Keratinocyte (primary cell): Measurements from ENCODE around the gene P2RY8. TPM values are rescaled to one million over a fixed set of nuclear protein-coding genes. Genes with fewer than 3 reads are reported as not detected.

Experiments
- DNase-seq: peaks from one replicate; pipeline ENCODE4 v3.0.0-alpha.2; 2011; ENCODE audit warnings: low read depth, missing footprints, low spot score
- FAIRE-seq: peaks from 2 replicates; lab custom pipeline; 2011; peaks lifted over from hg19 to GRCh38; lab: Jason Lieb, UNC
- H2AFZ ChIP-seq: 2 replicates; pipeline ENCODE4 v1.6.0; 2012; ENCODE audit warnings: low read length, control low read depth, inconsistent platforms; ENCODE audit not compliant: control insufficient read depth
- H3K27ac ChIP-seq: 2 replicates; pipeline ENCODE4 v1.5.1; 2011; ENCODE audit warnings: low read length; ENCODE audit not compliant: control insufficient read depth, insufficient read depth
- H3K27me3 ChIP-seq: 3 replicates; pipeline ENCODE4 v1.6.0; 2011; ENCODE audit warnings: low read length; ENCODE audit not compliant: control insufficient read depth, insufficient read depth; ENCODE audit errors: extremely low read depth
- H3K36me3 ChIP-seq, 2 experiments: 2 replicates in 1 of 2; 3 replicates in 1 of 2; pipeline ENCODE4 v1.5.1; 2011; ENCODE audit warnings: low read length in 2 of 2, mild to moderate bottlenecking in 1 of 2; ENCODE audit not compliant: control insufficient read depth in 2 of 2, insufficient read depth in 2 of 2; ENCODE audit errors: extremely low read depth in 1 of 2
- H3K4me1 ChIP-seq: 3 replicates; pipeline ENCODE4 v1.5.1; 2011; ENCODE audit warnings: low read length; ENCODE audit not compliant: control insufficient read depth, insufficient read depth; ENCODE audit errors: extremely low read depth
- H3K4me2 ChIP-seq: 3 replicates; pipeline ENCODE4 v1.6.0; 2011; ENCODE audit warnings: low read depth, low read length; ENCODE audit not compliant: control insufficient read depth, insufficient read depth; ENCODE audit errors: extremely low read depth
- H3K4me3 ChIP-seq, 3 experiments: fragments of 200-600 bp in 1 of 3; sonication (generic) in 1 of 3; 2 replicates in 2 of 3; 3 replicates in 1 of 3; pipeline ENCODE4 v1.5.1; 2011 to 2016; ENCODE audit warnings: low read length in 3 of 3, mild to moderate bottlenecking in 3 of 3, control low read depth in 2 of 3, inconsistent platforms in 1 of 3, low read depth in 1 of 3, mixed read lengths in 1 of 3, mixed run types in 1 of 3, moderate library complexity in 1 of 3; ENCODE audit not compliant: control insufficient read depth in 2 of 3, insufficient read depth in 2 of 3; ENCODE audit errors: extremely low read depth in 1 of 3
- H3K79me2 ChIP-seq: 2 replicates; pipeline ENCODE4 v1.6.0; 2012; ENCODE audit warnings: low read length; ENCODE audit not compliant: control insufficient read depth, insufficient read depth
- H3K9ac ChIP-seq: 3 replicates; pipeline ENCODE4 v1.6.0; 2011; ENCODE audit warnings: low read length; ENCODE audit not compliant: control insufficient read depth, insufficient read depth; ENCODE audit errors: extremely low read depth
- H3K9me1 ChIP-seq: 3 replicates; pipeline ENCODE4 v1.6.0; 2011; ENCODE audit warnings: low read length; ENCODE audit not compliant: control insufficient read depth, insufficient read depth; ENCODE audit errors: extremely low read depth
- H3K9me3 ChIP-seq: 2 replicates; pipeline ENCODE4 v1.5.1; 2012; ENCODE audit warnings: low read depth, low read length; ENCODE audit not compliant: control insufficient read depth
- H4K20me1 ChIP-seq: 3 replicates; pipeline ENCODE4 v1.6.0; 2011; ENCODE audit warnings: low read length; ENCODE audit not compliant: control insufficient read depth, insufficient read depth; ENCODE audit errors: extremely low read depth
- CTCF ChIP-seq, 3 experiments: IDR thresholded peaks in 1 of 3; conservative IDR thresholded peaks in 1 of 3; optimal IDR thresholded peaks in 1 of 3; 2 replicates in 2 of 3; 3 replicates in 1 of 3; pipeline versions ENCODE3 to v1.5.1; 2011; ENCODE audit warnings: low read length in 3 of 3, mild to moderate bottlenecking in 3 of 3, moderate library complexity in 2 of 3, control low read depth in 1 of 3, inconsistent platforms in 1 of 3; ENCODE audit not compliant: insufficient read depth in 2 of 3; ENCODE audit errors: extremely low read depth in 1 of 3
- EZH2 ChIP-seq: IDR thresholded peaks from one replicate; pipeline ENCODE4 v1.6.1; 2012; ENCODE audit warnings: inconsistent platforms, mild to moderate bottlenecking, low read length, moderate library complexity
- dilution Hi-C: fragments of 300-500 bp; cut with MboI; formaldehyde crosslinking; loops from one replicate; pipeline ENCODE4 v1.7.0; 2020; ENCODE audit warnings: low sequenced_read_pairs; ENCODE audit not compliant: extremely low pct_ligation_motif_present
- polyA plus RNA-seq, 5 experiments: library from polyadenylated mRNA; depleted of rRNA in 3 of 5; stranded (reverse) in 3 of 5; stranded (forward) in 1 of 5; unstranded in 1 of 5; fragments of >200 nt; gene quantifications; 1 replicate in 1 of 5; 2 replicates in 3 of 5; 3 replicates in 1 of 5; pipeline versions ENCODE4 v1.2.1 to v1.2.3, GENCODE V29; 2011 to 2012; ENCODE audit warnings: missing spikeins in 2 of 5, low read depth in 1 of 5, low replicate concordance in 1 of 5

P2RY8 gene
- polyA plus RNA-seq, 1 donor (not counting 4 experiments of a cell fraction or from before 2014, with no cell fraction given): not detected

- dilution Hi-C loops: no loop called here
- H3K79me2 ChIP-seq: no peaks in the 10 kb centered on the region
- peaks cover 13% of the 10 kb centered on the region for H3K9me3 ChIP-seq
- DNase-seq: no peak
- H3K4me1 ChIP-seq: no peaks in the 10 kb centered on the region
- H4K20me1 ChIP-seq: no peaks in the 10 kb centered on the region
- H2AFZ ChIP-seq: no peak overlapping the region
- H3K27ac ChIP-seq: no peak overlapping the region
- no peak for FAIRE-seq
- peaks cover 0 to 11% of the 10 kb centered on the region in 2 experiments for H3K36me3 ChIP-seq
- H3K4me3 ChIP-seq: no peak overlapping the region
- no peaks in the 10 kb centered on the region for H3K27me3 ChIP-seq
- TF ChIP-seq EZH2: no peak
- no peak for TF ChIP-seq CTCF (optimal IDR thresholded peaks at IDR 0.05 in 1 of 3, IDR thresholded peaks at IDR 0.05 in 1 of 3, conservative IDR thresholded peaks at IDR 0.05 in 1 of 3; ENCODE audit: extremely low read depth in 1 of 3, insufficient read depth in 2 of 3, low read length in 3 of 3)
- H3K4me2 ChIP-seq: no peak overlapping the region
- no peaks in the 10 kb centered on the region for H3K9me1 ChIP-seq
- H3K9ac ChIP-seq: no peak overlapping the region
These were observed 111.6 kb downstream of the P2RY8 start for GRCh38 chrX:1425381-1425780.

GRCh38 chrX:1424147-1424851 lies 112.7 kb downstream of the P2RY8 start:
- Histone ChIP-seq H3K27me3 (no peaks in the 10 kb centered on the region), H3K36me3 (peaks cover 0 to 11% of the 10 kb centered on the region in 2 experiments), H3K9me3 (peaks cover 13% of the 10 kb centered on the region), H2AFZ (no peak overlapping the region), H3K4me2 (no peak overlapping the region), H3K4me3 (no peak overlapping the region), H3K4me1 (no peaks in the 10 kb centered on the region), H3K79me2 (no peaks in the 10 kb centered on the region), H3K9me1 (no peaks in the 10 kb centered on the region), H3K9ac (no peak overlapping the region), H4K20me1 (no peaks in the 10 kb centered on the region), H3K27ac (no peak overlapping the region)
- dilution Hi-C loops: no loop called here
- no peak for FAIRE-seq
- no peak for DNase-seq
- TF ChIP-seq EZH2: no peak
